CD4-positive, alpha-beta memory T cell (primary cell): ENCODE results near the gene PMS1. TPM values are rescaled to one million over a fixed set of nuclear protein-coding genes. Genes with fewer than 3 reads are reported as not detected.
"Not testable (repeated sequence)": the region's sequence is repeated elsewhere in the genome, so short reads cannot be mapped to it uniquely, and the experiment has no call there.

Experiments used
- CTCF ChIA-PET: fragments of 350-600 bp; sonication (Branson Sonifier 250); formaldehyde crosslinking; loops from one replicate; lab custom pipeline; 2021; ENCODE audit warnings: inconsistent platforms; ENCODE audit not compliant: partially characterized antibody; lab: Charles Lee
- POLR2A ChIA-PET: fragments of 350-600 bp; sonication (Branson Sonifier 250); formaldehyde crosslinking; loops from one replicate; lab custom pipeline; 2021; ENCODE audit not compliant: partially characterized antibody; lab: Charles Lee
- DNase-seq, 5 donors: peaks; one replicate each; pipeline versions ENCODE4 v3.0.0 to v3.0.0-alpha.2; 2020 to 2022; ENCODE audit warnings: mixed read lengths in 1 of 5
- H3K27ac ChIP-seq: one replicate; pipeline ENCODE4 v1.7.0; 2013; ENCODE audit warnings: low read depth, low read length
- H3K27me3 ChIP-seq: 2 replicates; pipeline ENCODE4 v1.7.0; 2013; ENCODE audit warnings: mild to moderate bottlenecking, low read length, moderate library complexity; ENCODE audit not compliant: insufficient read depth
- H3K36me3 ChIP-seq: 2 replicates; pipeline ENCODE4 v1.7.0; 2013; ENCODE audit warnings: mild to moderate bottlenecking, low read length, moderate library complexity; ENCODE audit not compliant: insufficient read depth
- H3K4me1 ChIP-seq: 2 replicates; pipeline ENCODE4 v1.7.0; 2013; ENCODE audit warnings: mild to moderate bottlenecking, low read length, moderate library complexity; ENCODE audit not compliant: insufficient read depth
- H3K4me3 ChIP-seq, 2 donors: one replicate each; pipeline ENCODE4 v1.7.0; 2013; ENCODE audit warnings: low read length in 2 of 2, mild to moderate bottlenecking in 1 of 2
- H3K9me3 ChIP-seq, 2 donors: one replicate each; pipeline ENCODE4 v1.7.0; 2013; ENCODE audit warnings: low read length in 2 of 2, control low read depth in 1 of 2; ENCODE audit not compliant: control insufficient read depth in 1 of 2
- H3K27ac Mint-ChIP-seq, 7 donors: one replicate each; pipeline ENCODE4 v1.8.0; 2020 to 2021; ENCODE audit warnings: mixed read lengths in 7 of 7, mild to moderate bottlenecking in 6 of 7, inconsistent platforms in 3 of 7, moderate library complexity in 3 of 7
- H3K27me3 Mint-ChIP-seq, 2 donors: one replicate each; pipeline ENCODE4 v1.8.0; 2020 to 2021; ENCODE audit warnings: mixed read lengths in 2 of 2
- H3K36me3 Mint-ChIP-seq, 2 donors: one replicate each; pipeline ENCODE4 v1.8.0; 2020 to 2021; ENCODE audit warnings: mixed read lengths in 2 of 2, inconsistent platforms in 1 of 2, mild to moderate bottlenecking in 1 of 2
- H3K4me1 Mint-ChIP-seq, 4 donors: one replicate each; pipeline ENCODE4 v1.8.0; 2020 to 2021; ENCODE audit warnings: mixed read lengths in 4 of 4, mild to moderate bottlenecking in 1 of 4
- H3K4me3 Mint-ChIP-seq, 8 donors: one replicate each; pipeline ENCODE4 v1.8.0; 2020 to 2021; ENCODE audit warnings: mixed read lengths in 8 of 8, mild to moderate bottlenecking in 7 of 8, moderate library complexity in 6 of 8, inconsistent platforms in 3 of 8
- H3K9me3 Mint-ChIP-seq, 8 donors: one replicate each; pipeline ENCODE4 v1.8.0; 2020 to 2021; ENCODE audit warnings: mixed read lengths in 8 of 8, mild to moderate bottlenecking in 5 of 8, inconsistent platforms in 3 of 8, moderate library complexity in 1 of 8
- intact Hi-C: fragments of 100-400 bp; cut with micrococcal nuclease; formaldehyde crosslinking; loops from one replicate; pipeline ENCODE4 v1.15.1; 2023
- polyA plus RNA-seq, 2 donors: library from polyadenylated mRNA; unstranded; fragments of 300-500 nt; fragmentation: Illumina TruSeq; gene quantifications; one replicate each; pipeline ENCODE4 v1.2.3, GENCODE V29; 2021
- total RNA-seq, 2 experiments: library from RNA; stranded (reverse); gene quantifications; one replicate each; pipeline ENCODE4 v1.2.3, GENCODE V29; 2021

The PMS1 gene
- total RNA-seq (10 to 100 TPM; 29.1 to 35.1 TPM), polyA plus RNA-seq (10 to 100 TPM in 1 of 2 donors, 1 to 10 TPM in 1; 9.1 to 16.1 TPM)

GRCh38 chr2:189783927-189784867 lies at the start of gene PMS1, which contains the start of gene ORMDL1:
TSS of gene PMS1 (plus strand) at chr2:189784450. CDS start at chr2:189791810, 7,360 bp downstream.
TSS of gene ORMDL1 (minus strand) at chr2:189784339. CDS start at chr2:189782595, 1,744 bp downstream.
- intact Hi-C loops, result loop anchor here (1.0 to 10.0 kb wide), 10 partner anchors 22 to 1893 kb away; partner anchors contain the start of genes ASNSD1, GLS, NAB1 and NABP1
- ChIA-PET CTCF (interaction anchor here (0.6 to 3.5 kb wide), 4 partner anchors 10 to 123 kb away, joined by 3 to 23 read pairs (median 3); partner anchors contain the start of genes ASNSD1 and OSGEPL1), POLR2A (interaction anchor here (0.6 to 3.2 kb wide), 18 partner anchors 7 to 750 kb away, joined by 3 to 95 read pairs (median 4); partner anchors contain the start of genes ASNSD1, HIBCH, NEMP2 and OSGEPL1)
- Histone ChIP-seq H3K27ac (peak within 1 kb of the TSS; percentile 93), H3K27me3 (no peaks in the 10 kb centered on the region), H3K4me1 (peaks cover 52% of the 10 kb centered on the region), H3K36me3 (peaks cover 16% of the 10 kb centered on the region), H3K9me3 (no peaks in the 10 kb centered on the region), H3K4me3 (peak within 1 kb of the TSS; percentile 71 to 74)
- Mint-ChIP-seq H3K27me3 (no peaks in the 10 kb centered on the region), H3K9me3 (no peaks in the 10 kb centered on the region), H3K4me3 (peak within 1 kb of the TSS; percentile 92 to 97 (median 94)), H3K27ac (peak within 1 kb of the TSS; percentile 96 to 97 (median 97)), H3K4me1 (peaks cover 43 to 64% (median 54%) of the 10 kb centered on the region in 4 donors), H3K36me3 (peaks cover 21 to 55% of the 10 kb centered on the region in 2 donors)
- DNase-seq, result peak; percentile 93 to 96 (median 96)

GRCh38 chr2:189751080-189751658 lies 33.1 kb upstream of the PMS1 start:
- Histone ChIP-seq H3K4me3 (no peak overlapping the region), H3K9me3 (no peaks in the 10 kb centered on the region), H3K27ac (no peak overlapping the region), H3K36me3 (peaks cover 19% of the 10 kb centered on the region), H3K27me3 (no peaks in the 10 kb centered on the region), H3K4me1 (no peaks in the 10 kb centered on the region)
- Mint-ChIP-seq H3K36me3 (peaks cover 33 to 34% of the 10 kb centered on the region in 2 donors), H3K27me3 (no peaks in the 10 kb centered on the region), H3K4me3 (no peak overlapping the region), H3K9me3 (no peaks in the 10 kb centered on the region), H3K4me1 (peaks cover 0 to 1% (median 0%) of the 10 kb centered on the region in 4 donors), H3K27ac (peak overlapping the region in 3 of 7 donors; percentile 19 to 89 (median 59))
- DNase-seq, result peak; percentile 36 to 49 (median 43)
- intact Hi-C loops, result loop anchor here (1.0 kb wide), 3 partner anchors 11 to 90 kb away; partner anchors contain the start of genes ASNSD1, ORMDL1, OSGEPL1 and PMS1
- POLR2A ChIA-PET, result interaction anchor here (1.6 kb wide), 1 partner anchor 11 kb away, joined by 8 read pairs; the partner anchor contains the start of gene OSGEPL1
- CTCF ChIA-PET, result interaction anchor here (0.8 to 5.9 kb wide), 16 partner anchors 8 to 370 kb away, joined by 3 to 83 read pairs (median 4); partner anchors contain the start of gene OSGEPL1

- H3K27me3 Mint-ChIP-seq, result no peaks in the 10 kb centered on the region
- intact Hi-C loops, result no loop called here
- peaks cover 0 to 2% (median 0%) of the 10 kb centered on the region in 4 donors for H3K4me1 Mint-ChIP-seq
- H3K9me3 Mint-ChIP-seq, result no peaks in the 10 kb centered on the region
- no peaks in the 10 kb centered on the region for H3K9me3 ChIP-seq
- H3K27ac ChIP-seq, result no peak overlapping the region
- H3K4me1 ChIP-seq, result no peaks in the 10 kb centered on the region
- peak overlapping the region in 3 of 7 donors; percentile 1 to 43 (median 3) for H3K27ac Mint-ChIP-seq
- no peak overlapping the region for H3K4me3 Mint-ChIP-seq
- ChIA-PET CTCF (no interaction called here), POLR2A (no interaction called here)
- no peaks in the 10 kb centered on the region for H3K27me3 ChIP-seq
- peaks cover 13% of the 10 kb centered on the region for H3K36me3 ChIP-seq
- H3K4me3 ChIP-seq, result no peak overlapping the region
- DNase-seq, result no peak
- peaks cover 27 to 30% of the 10 kb centered on the region in 2 donors for H3K36me3 Mint-ChIP-seq
Measured at GRCh38 chr2:189756311-189756952, 27.8 kb upstream of the PMS1 start.

GRCh38 chr2:189760154-189760553 lies 24.1 kb upstream of the PMS1 start:
- not testable (repeated sequence) for H3K27ac Mint-ChIP-seq, H3K9me3 Mint-ChIP-seq, H3K4me3 Mint-ChIP-seq, H3K27ac ChIP-seq, H3K4me3 ChIP-seq, DNase-seq, H3K36me3 ChIP-seq, H3K9me3 ChIP-seq, H3K27me3 ChIP-seq, H3K27me3 Mint-ChIP-seq
- CTCF ChIA-PET, result interaction anchor here (4.3 to 6.9 kb wide), 2 partner anchors 10 to 100 kb away, joined by 64 to 83 read pairs; partner anchors contain the start of gene ASNSD1
- H3K36me3 Mint-ChIP-seq, result peaks cover 11 to 18% of the 10 kb centered on the region in 2 donors
- intact Hi-C loops, result loop anchor here (5.0 kb wide), 2 partner anchors 63 to 557 kb away; partner anchors contain the start of gene HIBCH
- POLR2A ChIA-PET, result interaction anchor here (0.7 kb wide), 1 partner anchor 90 kb away, joined by 4 read pairs; no protein-coding TSS in a partner anchor
- peaks cover 4 to 15% (median 5%) of the 10 kb centered on the region in 4 donors for H3K4me1 Mint-ChIP-seq
- H3K4me1 ChIP-seq, result peaks cover 13% of the 10 kb centered on the region

GRCh38 chr2:189762229-189762550 lies 22.1 kb upstream of the PMS1 start:
- Mint-ChIP-seq H3K4me1 (peaks cover 4 to 15% (median 5%) of the 10 kb centered on the region in 4 donors), H3K4me3 (peak overlapping the region; percentile 90 to 99 (median 95)), H3K27me3 (no peaks in the 10 kb centered on the region), H3K36me3 (peaks cover 10 to 21% of the 10 kb centered on the region in 2 donors), H3K9me3 (peaks cover 0 to 1% (median 0%) of the 10 kb centered on the region in 8 donors), H3K27ac (peak overlapping the region; percentile 95 to 99 (median 97))
- DNase-seq, result no peak
- Histone ChIP-seq H3K27ac (peak overlapping the region; percentile 88), H3K27me3 (no peaks in the 10 kb centered on the region), H3K9me3 (no peaks in the 10 kb centered on the region), H3K4me1 (peaks cover 13% of the 10 kb centered on the region), H3K4me3 (peak overlapping the region; percentile 87 to 94), H3K36me3 (no peaks in the 10 kb centered on the region)
- intact Hi-C loops, result loop anchor here (1.0 to 5.0 kb wide), 6 partner anchors 11 to 555 kb away; partner anchors contain the start of genes ASNSD1, HIBCH, ORMDL1 and PMS1
- ChIA-PET POLR2A (interaction anchor here (0.8 to 4.4 kb wide), 23 partner anchors 10 to 1354 kb away, joined by 3 to 95 read pairs (median 6); partner anchors contain the start of genes ANKAR, ASNSD1, MFSD6 and NEMP2), CTCF (interaction anchor here (0.7 to 6.9 kb wide), 27 partner anchors 10 to 541 kb away, joined by 3 to 83 read pairs (median 6); partner anchors contain the start of genes ANKAR, ASNSD1, ORMDL1 and PMS1)
